Central memory CD4-positive, alpha-beta T cell (primary cell): ENCODE results near the gene BHLHE40.

Experiments
- DNase-seq: peaks from one replicate; pipeline ENCODE4 v3.0.0; 2022

Gene BHLHE40

GRCh38 chr3:5022187-5022965 is 43.1 kb downstream of the BHLHE40 start:
- DNase-seq: no peak

GRCh38 chr3:5022966-5023776 is 43.9 kb downstream of the BHLHE40 start:
- DNase-seq: no peak

GRCh38 chr3:5023777-5024346 is 44.6 kb downstream of the BHLHE40 start:
- no peak for DNase-seq

GRCh38 chr3:5026046-5026362 is 46.8 kb downstream of the BHLHE40 start:
- DNase-seq: no peak

- DNase-seq: no peak
Measured at GRCh38 chr3:5029715-5030114, 50.5 kb downstream of the BHLHE40 start.

- DNase-seq: no peak
Measured at GRCh38 chr3:5030152-5030551, 50.9 kb downstream of the BHLHE40 start.

GRCh38 chr3:5032844-5033243 is 53.6 kb downstream of the BHLHE40 start:
- DNase-seq: no peak
